Activated CD8-positive, alpha-beta memory T cell treated with anti-CD3 and anti-CD28 coated beads, Interleukin-2, amount 50 U/mL, for 24 hours (primary cell): Measurements from ENCODE around the gene CSNK1D.

ENCODE experiments used
- DNase-seq: peaks from one replicate; pipeline ENCODE4 v3.0.0-alpha.2; 2020; ENCODE audit errors: extremely low read depth

The CSNK1D gene

GRCh38 chr17:82252511-82253178 lies 20.9 kb downstream of the CSNK1D start:
- DNase-seq, result no peak

- no peak for DNase-seq
These were observed 22.5 kb downstream of the CSNK1D start for GRCh38 chr17:82250868-82251500.

GRCh38 chr17:82249896-82250581 lies 23.5 kb downstream of the CSNK1D start:
- no peak for DNase-seq

GRCh38 chr17:82248815-82249674 lies 24.5 kb downstream of the CSNK1D start:
- DNase-seq, result no peak

- DNase-seq, result no peak
These were observed 25.4 kb downstream of the CSNK1D start for GRCh38 chr17:82247856-82248671.

- DNase-seq, result no peak
These were observed 26.2 kb downstream of the CSNK1D start for GRCh38 chr17:82247182-82247823.

- DNase-seq, result no peak
These were observed 26.9 kb downstream of the CSNK1D start for GRCh38 chr17:82246365-82247181.

- no peak for DNase-seq
These were observed 27.5 kb downstream of the CSNK1D start for GRCh38 chr17:82246040-82246364.

- DNase-seq, result no peak
These were observed 28.1 kb downstream of the CSNK1D start for GRCh38 chr17:82245134-82246039.

GRCh38 chr17:82244413-82245133 lies 28.9 kb downstream of the CSNK1D start:
- no peak for DNase-seq

- no peak for DNase-seq
These were observed 29.7 kb downstream of the CSNK1D start for GRCh38 chr17:82243648-82244412.

- DNase-seq, result no peak
These were observed 30.4 kb downstream of the CSNK1D start for GRCh38 chr17:82242977-82243647.

- DNase-seq, result no peak
These were observed 30.9 kb downstream of the CSNK1D start for GRCh38 chr17:82242698-82242976.

GRCh38 chr17:82241926-82242697 lies 31.4 kb downstream of the CSNK1D start:
- DNase-seq, result no peak

- DNase-seq, result no peak
These were observed 32.1 kb downstream of the CSNK1D start for GRCh38 chr17:82241183-82241925.
